GM12865 (cell line): ENCODE results near the gene SPINK4.

ENCODE experiments used
- DNase-seq: peaks from one replicate; pipeline ENCODE4 v3.0.0; 2010; ENCODE audit warnings: low read depth
- H3K4me3 ChIP-seq: 2 replicates; pipeline ENCODE4 v1.5.1; 2011; ENCODE audit warnings: mild to moderate bottlenecking, low read depth, low read length, control low read depth
- TF ChIP-seq, protein P1 (sequence below): IDR thresholded peaks from 2 replicates; pipeline ENCODE4 v1.5.1; 2011; ENCODE audit warnings: low read length, control low read depth, low read depth, inconsistent platforms; ENCODE audit not compliant: insufficient read depth; ENCODE audit errors: missing control alignments

SPINK4 gene, protein sequence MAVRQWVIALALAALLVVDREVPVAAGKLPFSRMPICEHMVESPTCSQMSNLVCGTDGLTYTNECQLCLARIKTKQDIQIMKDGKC

DNA sequence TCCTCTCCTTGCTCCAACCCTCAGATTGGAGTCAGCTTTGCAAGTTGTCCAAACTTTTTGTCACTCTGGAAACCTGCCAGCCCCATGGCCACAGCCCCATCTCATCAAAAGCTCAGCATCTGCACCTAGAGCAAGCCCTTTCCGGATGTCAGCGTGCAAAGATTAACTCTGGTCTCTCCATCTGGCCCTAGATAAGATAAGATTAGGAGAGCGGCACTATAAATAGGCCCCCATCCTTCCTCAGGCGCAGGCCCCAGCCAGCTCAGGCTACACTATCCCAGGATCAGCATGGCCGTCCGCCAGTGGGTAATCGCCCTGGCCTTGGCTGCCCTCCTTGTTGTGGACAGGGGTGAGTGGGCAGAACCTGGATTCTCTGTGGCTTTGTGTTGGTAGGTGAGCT is at the start of gene SPINK4:
TSS of gene SPINK4 (plus strand) at position 247 of the 400 bp plus-strand sequence. CDS start at position 289, 42 bp downstream.
- TF ChIP-seq, protein P1, sequence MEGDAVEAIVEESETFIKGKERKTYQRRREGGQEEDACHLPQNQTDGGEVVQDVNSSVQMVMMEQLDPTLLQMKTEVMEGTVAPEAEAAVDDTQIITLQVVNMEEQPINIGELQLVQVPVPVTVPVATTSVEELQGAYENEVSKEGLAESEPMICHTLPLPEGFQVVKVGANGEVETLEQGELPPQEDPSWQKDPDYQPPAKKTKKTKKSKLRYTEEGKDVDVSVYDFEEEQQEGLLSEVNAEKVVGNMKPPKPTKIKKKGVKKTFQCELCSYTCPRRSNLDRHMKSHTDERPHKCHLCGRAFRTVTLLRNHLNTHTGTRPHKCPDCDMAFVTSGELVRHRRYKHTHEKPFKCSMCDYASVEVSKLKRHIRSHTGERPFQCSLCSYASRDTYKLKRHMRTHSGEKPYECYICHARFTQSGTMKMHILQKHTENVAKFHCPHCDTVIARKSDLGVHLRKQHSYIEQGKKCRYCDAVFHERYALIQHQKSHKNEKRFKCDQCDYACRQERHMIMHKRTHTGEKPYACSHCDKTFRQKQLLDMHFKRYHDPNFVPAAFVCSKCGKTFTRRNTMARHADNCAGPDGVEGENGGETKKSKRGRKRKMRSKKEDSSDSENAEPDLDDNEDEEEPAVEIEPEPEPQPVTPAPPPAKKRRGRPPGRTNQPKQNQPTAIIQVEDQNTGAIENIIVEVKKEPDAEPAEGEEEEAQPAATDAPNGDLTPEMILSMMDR: no peak
- no peak within 1 kb of the TSS for H3K4me3 ChIP-seq
- no peak for DNase-seq

DNA sequence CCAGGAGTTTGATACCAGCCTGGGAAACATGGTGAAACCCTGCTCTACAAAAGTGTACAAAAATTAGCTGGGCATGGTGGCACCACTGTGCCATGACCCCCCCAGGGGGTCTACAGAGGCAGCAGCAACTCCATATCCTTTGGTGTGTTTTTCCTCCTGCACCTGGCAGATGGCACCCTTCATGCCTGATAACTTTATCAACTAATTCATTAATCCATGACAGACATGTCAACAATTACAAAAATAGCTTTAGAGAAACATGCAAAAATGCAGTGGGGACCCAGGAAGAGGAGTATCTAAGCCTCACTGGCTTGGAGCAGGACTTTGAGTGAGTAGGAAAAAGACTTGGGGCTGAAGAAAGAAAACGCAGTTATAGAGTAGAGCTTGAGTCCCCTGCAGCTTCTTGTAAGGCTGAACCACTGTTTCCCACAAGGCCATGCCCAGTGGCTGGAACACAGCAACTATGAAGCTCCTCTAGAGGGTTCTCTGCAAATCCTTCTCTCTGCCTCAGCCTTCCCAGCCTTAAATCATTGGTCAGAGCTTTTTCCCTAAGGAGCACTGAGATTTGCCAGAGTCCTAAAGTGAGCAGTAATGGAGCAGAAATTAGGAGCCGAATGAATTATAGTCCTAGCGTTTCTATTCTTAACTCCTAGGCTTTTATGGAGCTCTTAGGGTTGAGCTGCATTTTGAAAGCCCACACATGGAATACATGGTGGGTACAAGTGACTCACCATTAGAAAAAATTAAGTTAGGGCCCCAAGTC is 47.3 kb upstream of the SPINK4 start:
- TF ChIP-seq, protein P1: no peak
- DNase-seq: no peak
- H3K4me3 ChIP-seq: no peak overlapping the region

DNA sequence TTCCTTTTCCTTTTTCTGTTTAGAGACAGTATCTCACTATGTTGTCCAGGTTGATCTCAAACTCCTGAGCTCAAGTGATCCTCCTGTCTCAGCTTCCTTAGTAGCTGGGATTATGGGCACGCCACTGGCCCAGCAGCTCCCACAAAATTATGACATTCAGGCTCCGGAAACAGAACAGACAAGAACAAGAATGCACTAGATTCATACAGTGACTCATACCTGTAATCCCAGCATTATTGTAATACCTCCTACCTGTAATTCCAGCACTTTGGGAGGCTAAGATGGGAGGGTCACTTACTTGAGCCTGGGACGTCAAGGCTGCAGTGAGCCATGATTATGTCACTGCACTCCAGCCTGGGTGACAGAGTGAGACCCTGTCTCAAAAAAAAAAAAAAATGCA is 46.1 kb upstream of the SPINK4 start:
- TF ChIP-seq, protein P1: no peak
- DNase-seq: no peak

DNA sequence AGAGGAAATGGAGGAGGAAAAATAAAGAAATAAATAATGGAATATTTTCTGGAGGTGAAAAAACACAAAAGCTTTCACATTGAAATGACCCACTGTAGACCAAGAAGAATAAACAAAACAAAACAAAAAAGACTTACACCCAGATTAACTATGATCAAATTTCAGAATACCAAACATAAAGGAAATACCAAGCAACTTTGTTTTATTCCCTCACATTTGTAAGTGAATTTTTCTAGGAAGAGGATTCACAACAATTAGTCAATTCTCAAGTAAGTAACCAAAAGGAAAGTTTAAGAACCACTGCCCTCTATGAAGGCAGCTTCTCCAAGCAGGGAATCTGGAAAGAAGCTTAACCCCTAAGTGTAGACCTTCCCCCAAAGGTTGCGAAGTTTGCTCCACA is 43.2 kb upstream of the SPINK4 start:
- no peak for DNase-seq
- no peak overlapping the region for H3K4me3 ChIP-seq
- TF ChIP-seq, protein P1: no peak

More for the DNA sequence above, 46.1 kb upstream of the SPINK4 start:
- no peak overlapping the region for H3K4me3 ChIP-seq

DNA sequence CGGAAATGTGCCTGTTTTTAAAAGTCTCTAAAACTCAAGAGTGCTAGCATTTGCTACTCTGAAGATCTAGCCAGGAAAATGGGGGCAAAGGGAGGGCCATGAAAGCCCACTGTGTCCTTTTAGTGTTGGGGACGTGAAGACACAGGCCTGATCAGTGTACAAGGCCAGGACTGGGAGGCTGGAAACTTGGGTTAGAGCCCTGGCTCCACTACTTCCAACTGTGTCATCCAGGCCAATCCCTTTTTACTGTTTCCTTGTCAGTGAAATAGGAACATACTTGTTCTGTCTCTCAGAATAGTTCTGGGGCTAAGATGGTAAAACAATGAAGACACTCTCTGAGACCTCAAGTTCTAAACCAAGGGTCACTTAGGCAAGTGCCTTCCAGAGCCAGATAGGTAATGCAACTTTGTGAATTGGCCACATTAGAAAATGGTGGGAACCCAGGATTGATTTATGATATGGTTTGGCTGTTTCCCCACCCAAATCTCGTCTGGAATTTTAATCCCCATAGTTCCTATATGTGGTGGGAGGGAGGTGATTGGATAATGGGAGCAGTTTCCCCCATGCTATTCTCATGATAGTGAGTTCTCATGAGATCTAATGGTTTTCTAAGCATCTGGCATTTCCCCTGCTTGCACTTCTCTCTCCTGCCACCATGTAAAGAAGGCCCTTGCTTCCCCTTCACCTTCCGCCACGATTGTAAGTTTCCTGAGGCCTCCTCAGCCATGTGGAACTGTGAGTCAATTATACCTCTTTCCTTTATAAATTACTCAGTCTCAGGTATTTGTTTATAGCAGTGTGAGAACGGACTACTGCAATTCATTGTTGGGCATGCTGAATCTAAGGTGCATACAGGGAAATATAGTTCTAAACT is 42.5 kb upstream of the SPINK4 start:
- TF ChIP-seq, protein P1: no peak
- peak; percentile 10 for DNase-seq
- H3K4me3 ChIP-seq: no peak overlapping the region

DNA sequence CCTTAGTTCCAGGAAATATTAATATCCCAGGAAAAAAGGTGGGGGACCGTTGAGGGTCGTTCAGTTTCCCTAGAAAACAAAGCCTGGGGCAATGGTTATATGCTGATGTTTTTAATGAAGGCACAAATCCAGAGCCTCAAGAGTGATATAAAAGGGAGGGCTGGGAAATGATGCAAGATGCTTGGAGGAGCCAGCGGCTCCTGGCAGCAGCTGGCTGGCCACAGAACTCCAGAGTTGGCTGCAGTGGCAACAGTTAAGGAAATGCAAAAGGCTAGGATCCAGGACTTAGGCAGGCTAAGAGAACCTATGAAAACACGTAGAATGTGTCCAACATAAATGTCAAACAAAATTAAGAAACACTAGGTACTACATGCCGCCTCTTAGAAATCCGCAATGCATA is 41.8 kb upstream of the SPINK4 start:
- TF ChIP-seq, protein P1: no peak
- no peak overlapping the region for H3K4me3 ChIP-seq
- DNase-seq: no peak
